HFF-Myc (cell line): ENCODE results near the gene NEK10.
"Not testable (repeated sequence)": the region's sequence is repeated elsewhere in the genome, so short reads cannot be mapped to it uniquely, and the experiment has no call there.

ENCODE experiments used
- DNase-seq: peaks from one replicate; pipeline ENCODE4 v3.0.0-alpha.2; 2011; ENCODE audit warnings: low read depth; ENCODE audit errors: extremely low read depth
- H3K4me3 ChIP-seq: replicated peaks from 2 replicates; pipeline ENCODE4 v1.5.1; 2011; ENCODE audit warnings: low read depth, mild to moderate bottlenecking, control low read depth, low read length
- CTCF ChIP-seq: IDR thresholded peaks from 2 replicates; pipeline ENCODE4 v1.5.1; 2012; ENCODE audit warnings: mild to moderate bottlenecking, low read depth, low read length, control low read depth; ENCODE audit errors: missing control alignments

NEK10 gene

DNA sequence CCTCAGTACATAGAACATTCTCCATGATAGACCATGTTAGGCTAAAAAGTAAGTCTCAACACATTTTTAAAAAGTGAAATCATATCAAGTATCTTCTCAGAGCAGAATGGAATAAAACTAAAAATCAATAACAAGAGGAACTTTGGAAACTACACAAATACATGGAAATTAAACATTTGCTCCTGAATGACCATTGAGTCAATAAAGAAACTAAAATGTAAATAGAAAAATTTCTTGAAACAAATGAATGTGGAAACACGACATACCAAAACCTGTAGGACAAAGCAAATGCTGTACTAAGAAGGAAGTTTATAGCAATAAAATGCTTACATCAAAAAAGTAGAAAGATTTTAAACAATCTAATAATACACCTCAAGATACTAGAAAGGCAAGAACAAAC lies 33.6 kb downstream of the NEK10 start:
- H3K4me3 ChIP-seq: no peak overlapping the region
- DNase-seq: no peak
- TF ChIP-seq CTCF: no peak

GRCh38 chr3:27333843-27334242 lies 35.3 kb downstream of the NEK10 start:
- no peak for DNase-seq
- TF ChIP-seq CTCF: no peak
- H3K4me3 ChIP-seq: no peak overlapping the region

DNA sequence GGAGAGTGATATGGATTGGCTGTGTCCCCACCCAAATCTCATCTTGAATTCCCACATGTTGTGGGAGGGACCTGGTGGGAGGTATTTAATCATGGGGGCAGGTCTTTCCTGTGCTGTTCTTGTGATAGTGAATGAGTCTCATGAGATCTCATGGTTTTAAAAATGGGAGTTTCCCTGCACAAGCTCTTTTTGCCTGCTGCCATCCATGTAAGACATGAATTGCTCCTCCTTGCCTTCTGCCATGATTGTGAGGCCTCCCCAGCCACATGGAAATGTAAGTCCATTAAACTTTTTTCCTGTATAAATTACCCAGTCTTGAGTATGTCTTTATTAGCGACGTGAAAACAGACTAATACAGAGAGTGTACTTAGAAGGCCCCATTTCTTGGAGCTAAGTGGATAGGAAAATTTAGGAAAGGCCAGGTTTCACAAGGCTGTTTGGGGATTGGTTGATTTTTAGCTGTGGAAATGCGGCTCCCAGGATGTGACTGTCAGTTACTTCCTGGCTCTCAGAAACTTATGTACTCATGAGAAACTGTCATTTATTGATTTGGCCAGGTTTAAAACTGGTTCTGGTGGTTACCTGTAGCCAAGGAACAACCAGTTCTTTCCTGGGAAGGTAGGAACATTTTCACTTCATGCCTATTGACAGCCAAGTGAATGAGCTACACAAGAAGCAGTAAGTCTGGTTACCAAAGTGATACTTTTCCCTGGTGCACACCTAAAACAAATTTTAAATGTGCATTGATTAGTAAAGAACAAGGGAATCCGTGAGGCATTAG lies 40.0 kb downstream of the NEK10 start:
- DNase-seq, H3K4me3 ChIP-seq: not testable (repeated sequence)

DNA sequence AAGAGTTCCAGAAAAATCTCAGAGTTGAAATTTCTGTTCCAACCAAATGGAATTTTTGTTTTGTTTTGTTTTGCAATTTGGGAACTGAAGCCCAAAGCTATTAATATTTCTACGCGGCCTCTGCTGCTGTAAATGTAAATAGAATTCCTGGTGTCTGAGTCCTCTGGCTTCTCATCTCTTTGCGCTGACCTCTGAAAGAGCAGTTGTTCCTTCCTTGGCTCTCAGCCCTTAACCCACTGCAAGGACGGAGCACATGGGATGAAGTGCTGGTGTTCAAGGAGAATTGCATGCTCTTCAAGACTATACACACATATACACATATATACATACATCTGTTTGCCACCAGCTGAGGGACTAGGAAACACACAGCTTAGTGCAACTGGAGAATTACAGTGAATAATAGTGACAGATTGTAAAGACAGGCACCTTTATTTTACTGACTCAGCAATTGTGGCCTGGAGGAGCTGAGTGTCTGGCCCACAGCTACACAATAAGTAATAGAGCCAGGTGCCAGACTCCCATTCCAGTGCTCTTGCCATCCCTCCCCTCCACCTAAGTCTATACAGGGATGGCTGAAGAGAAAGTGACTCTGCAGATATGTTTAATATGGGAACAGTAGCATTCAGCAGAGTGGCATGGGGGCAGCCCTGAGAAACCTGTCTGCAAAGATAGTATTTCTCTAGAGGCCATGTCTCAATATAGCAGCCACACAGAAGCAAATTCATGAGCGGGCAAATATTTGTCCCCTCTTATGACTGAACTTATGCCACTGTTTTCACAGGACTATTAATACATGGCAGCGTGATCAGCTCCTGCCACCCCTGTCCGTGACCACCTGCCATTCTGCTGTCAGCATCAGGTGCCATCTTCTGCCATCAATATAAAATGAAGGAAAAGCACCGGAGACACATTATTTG lies 42.3 kb downstream of the NEK10 start:
- DNase-seq: peak; percentile 88
- TF ChIP-seq CTCF: no peak
- no peak overlapping the region for H3K4me3 ChIP-seq

GRCh38 chr3:27326202-27326601 lies 43.0 kb downstream of the NEK10 start:
- H3K4me3 ChIP-seq: no peak overlapping the region
- TF ChIP-seq CTCF: no peak
- DNase-seq: peak; percentile 9

GRCh38 chr3:27325419-27325818 lies 43.8 kb downstream of the NEK10 start:
- H3K4me3 ChIP-seq: no peak overlapping the region
- DNase-seq: no peak
- peak; percentile 23 for TF ChIP-seq CTCF

- H3K4me3 ChIP-seq: no peak overlapping the region
- no peak for DNase-seq
- no peak for TF ChIP-seq CTCF
Measured at GRCh38 chr3:27324686-27325085, 44.5 kb downstream of the NEK10 start.
